ENCODE data around the gene ABAT. TPM values are rescaled to one million over a fixed set of nuclear protein-coding genes. Genes with fewer than 3 reads are reported as not detected.

Gene ABAT
- polyA plus RNA-seq (ENCODE audit: insufficient read depth in 1 of 5, insufficient read length in 5 of 5, low replicate concordance in 1 of 5), result 10 to 100 TPM; 35.0 to 41.4 (median 35.4) TPM
- long read RNA-seq, donor 1, full-length matches to known transcripts, result 4 of 4 reads
- long read RNA-seq, donor 1, partial matches to known transcripts, result 0 of 4 reads
- long read RNA-seq, donor 1, other reads (novel, unspliced or antisense), result 0 of 4 reads
- long read RNA-seq, donor 2, full-length matches to known transcripts, result 2 of 2 reads
- long read RNA-seq, donor 2, partial matches to known transcripts, result 0 of 2 reads
- long read RNA-seq, donor 2, other reads (novel, unspliced or antisense), result 0 of 2 reads
- long read RNA-seq, donor 3, full-length matches to known transcripts, result 4 of 9 reads
- long read RNA-seq, donor 3, partial matches to known transcripts, result 5 of 9 reads
- long read RNA-seq, donor 3, other reads (novel, unspliced or antisense), result 0 of 9 reads
- long read RNA-seq, donor 4, partial matches to known transcripts, result 0 of 1 reads
- long read RNA-seq, donor 4, other reads (novel, unspliced or antisense), result 0 of 1 reads
- long read RNA-seq, donor 5, partial matches to known transcripts, result 0 of 3 reads
- long read RNA-seq, donor 5, other reads (novel, unspliced or antisense), result 0 of 3 reads
- long read RNA-seq, donor 6, full-length matches to known transcripts, result 4 of 4 reads
- long read RNA-seq, donor 6, partial matches to known transcripts, result 0 of 4 reads
- long read RNA-seq, donor 6, other reads (novel, unspliced or antisense), result 0 of 4 reads
- long read RNA-seq, donor 7, full-length matches to known transcripts, result 6 of 6 reads
- long read RNA-seq, donor 7, partial matches to known transcripts, result 0 of 6 reads
- long read RNA-seq, donor 7, other reads (novel, unspliced or antisense), result 0 of 6 reads
- long read RNA-seq, donor 8, result 0 reads

DNA sequence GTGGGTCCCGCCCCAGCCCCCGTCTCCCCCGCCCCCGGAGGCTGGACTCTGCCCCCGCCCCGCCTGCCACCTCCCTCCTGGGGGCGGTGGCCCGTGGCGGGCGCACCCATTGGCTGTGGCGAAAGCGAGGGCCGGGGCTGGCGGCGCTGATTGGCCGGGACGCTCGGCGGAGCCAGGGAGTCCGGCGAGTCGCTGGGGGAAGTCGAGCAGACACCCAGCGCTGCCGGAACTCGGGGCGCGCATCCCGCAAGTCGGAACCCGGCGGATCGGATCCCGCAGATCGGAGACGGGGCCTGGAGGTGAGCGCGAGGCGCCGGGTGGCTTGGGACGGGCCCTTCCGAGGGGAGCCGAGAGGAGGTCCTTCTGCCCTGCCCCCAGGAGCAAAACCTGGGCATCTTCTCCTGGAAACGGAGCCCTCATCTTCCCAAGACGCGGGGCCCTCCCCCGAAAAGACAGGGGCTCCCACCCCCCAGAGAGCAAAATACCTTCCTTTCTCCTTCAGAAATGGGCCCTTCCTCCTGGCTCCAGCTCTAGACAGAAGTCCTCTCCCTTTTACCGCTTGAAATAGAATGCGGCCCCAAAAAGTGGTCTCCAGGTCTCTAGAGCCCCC is at the start of gene ABAT:
TSS of gene ABAT (plus strand) at position 205 of the 610 bp plus-strand sequence. CDS start 61,123 bp downstream, outside the sequence.
- DNase-seq, result peak; percentile 76 to 79

DNA sequence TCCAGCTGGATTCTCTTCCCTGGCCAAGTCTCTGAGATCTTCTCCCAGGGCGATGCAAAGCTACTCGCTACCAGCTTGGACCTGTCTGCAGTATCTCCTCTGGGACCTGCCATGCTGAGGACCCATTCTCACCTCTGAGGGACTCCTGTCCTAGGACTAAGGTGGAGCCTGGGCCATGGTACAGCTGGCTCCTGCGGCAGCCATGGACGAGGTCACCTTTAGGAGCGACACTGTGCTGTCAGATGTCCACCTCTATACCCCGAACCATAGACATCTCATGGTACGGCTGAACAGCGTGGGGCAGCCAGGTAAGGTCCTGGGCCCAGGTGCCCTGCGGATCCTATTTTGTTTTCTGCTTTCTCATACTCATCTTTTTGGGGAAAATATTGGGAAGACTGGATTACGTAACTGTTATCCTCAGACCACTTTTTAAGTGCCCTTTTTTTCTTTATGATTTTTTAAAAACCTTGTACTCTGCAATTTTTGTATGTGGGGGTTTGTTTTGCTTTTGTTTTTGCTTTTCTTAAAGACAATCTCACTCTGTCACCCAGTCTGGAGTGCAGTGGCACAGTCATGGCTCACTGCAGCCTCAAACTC is 48.8 kb upstream of the ABAT start:
- no peak for DNase-seq

DNA sequence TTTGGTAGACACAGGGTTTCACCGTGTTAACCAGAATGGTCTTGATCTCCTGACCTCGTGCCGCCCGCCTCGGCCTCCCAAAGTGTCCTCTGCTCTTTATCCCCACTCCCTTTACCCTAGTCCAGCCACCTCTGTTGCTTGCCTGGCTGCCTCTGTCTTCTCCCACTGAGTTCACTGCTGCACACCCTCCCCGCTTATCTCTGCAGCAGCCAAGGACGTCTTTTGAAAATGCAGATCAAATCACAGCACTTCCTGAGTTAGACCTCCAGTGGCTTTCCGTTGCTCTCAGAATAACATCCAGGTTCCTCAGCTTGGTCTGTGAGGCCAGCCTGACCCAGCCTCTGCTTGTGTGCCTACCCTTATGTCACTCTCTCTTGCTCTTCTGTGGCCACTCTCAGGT is 47.5 kb upstream of the ABAT start:
- DNase-seq, result no peak

DNA sequence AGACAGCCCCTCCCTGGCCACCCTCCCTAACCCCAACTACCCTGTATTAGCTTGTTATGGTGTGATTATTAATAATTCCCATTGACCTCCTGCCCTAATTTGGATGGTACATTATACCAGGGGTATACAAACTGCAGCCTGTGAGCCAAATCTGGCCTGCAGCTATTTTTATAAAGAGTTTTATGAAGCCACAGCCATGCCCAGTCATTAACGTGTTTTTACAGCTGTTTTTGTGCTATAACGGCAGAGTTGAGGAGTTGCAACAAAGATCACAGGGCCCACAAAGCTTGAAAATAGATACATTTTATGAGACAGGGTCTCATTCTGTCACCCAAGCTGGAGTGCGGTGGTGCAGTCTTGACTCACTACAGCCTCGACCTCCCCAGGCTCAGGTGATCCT is 47.0 kb upstream of the ABAT start:
- DNase-seq, result no peak

DNA sequence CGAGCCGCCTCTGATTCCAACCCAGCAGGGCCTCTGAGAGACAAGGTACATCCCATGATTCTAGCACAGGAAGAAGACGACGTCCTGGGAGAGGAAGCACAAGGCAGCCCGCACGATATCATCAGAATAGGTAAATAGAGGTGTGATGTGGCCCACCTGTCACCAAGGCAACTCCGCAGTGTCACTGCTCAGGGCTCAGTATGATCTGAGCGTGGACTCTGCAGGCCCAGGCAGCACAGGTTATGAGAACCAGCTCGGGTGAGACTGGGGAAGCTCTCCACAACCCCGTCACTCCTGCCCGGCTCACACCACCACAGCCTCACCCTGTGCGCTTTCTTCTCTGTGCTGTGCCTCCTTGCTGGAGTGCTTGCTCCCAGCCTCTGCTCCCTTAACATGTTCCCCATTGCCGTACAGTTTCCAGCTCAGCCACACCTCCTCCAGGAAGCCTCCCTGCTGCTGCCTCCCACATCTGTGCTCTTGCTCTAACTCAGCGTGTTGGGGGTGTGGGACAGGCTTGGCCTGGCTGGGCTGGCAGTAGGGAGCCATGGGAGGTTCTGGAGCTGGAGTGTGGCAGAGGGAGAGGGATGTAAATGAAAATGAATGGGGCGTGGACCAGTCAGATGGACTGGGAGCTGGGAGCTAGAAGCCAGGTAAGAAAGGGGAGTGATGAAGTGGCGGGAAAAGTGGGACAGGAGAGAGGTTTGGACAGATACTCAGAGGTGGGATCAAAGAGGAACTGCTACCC is 45.3 kb upstream of the ABAT start:
- no peak for DNase-seq

DNA sequence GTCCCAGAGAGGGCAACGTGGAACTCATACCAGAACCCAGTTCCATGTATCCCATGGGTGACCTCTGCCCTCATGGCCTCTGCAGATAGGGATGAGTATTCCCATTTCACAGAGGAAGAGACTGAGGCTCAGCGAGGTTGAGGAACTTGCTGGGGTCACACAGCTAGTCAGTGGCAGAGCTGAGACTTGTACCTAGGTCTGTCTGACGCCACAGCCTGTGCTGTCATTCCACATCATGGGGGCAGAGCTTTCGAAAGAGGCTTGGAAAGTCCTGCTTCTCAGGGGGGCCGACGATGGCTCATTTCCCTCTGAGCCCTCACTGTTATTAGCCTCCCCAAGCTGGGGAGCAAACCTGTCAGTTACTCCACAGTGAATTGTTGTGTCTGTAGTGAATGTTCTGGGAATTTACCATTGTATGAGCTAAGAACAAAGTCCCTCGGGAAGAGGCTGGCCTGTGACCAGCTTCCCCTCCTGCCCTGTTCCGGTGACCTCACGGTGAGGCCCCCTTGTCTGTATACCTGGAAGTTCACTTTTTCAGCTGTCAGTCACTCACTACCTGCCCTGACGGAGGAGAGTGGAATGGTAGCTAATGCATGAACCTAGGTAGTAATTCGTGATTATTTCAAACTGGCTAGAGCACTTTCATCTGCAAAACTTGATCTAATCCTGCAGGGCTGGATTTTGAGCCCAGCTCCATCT is 44.0 kb upstream of the ABAT start:
- no peak for DNase-seq

DNA sequence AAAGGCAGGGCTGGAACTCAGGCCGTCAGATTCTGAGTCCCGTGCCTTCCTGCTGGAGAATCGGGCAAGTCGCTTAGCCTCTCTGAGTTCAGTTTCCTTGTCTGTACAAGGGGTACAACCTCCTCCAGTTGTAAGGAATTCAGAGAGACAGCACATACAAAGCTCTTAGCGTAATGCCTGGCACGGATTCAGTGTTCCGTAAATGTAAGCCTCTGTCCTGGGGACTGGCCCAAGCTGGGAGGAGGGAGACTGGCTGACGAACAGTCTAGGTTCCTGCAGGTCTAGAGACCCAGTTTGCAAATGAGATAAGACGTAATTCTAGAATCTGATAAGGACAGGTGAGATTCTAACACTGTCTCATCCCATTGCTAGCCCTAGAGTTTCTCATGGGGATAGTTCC is 43.0 kb upstream of the ABAT start:
- DNase-seq, result no peak

DNA sequence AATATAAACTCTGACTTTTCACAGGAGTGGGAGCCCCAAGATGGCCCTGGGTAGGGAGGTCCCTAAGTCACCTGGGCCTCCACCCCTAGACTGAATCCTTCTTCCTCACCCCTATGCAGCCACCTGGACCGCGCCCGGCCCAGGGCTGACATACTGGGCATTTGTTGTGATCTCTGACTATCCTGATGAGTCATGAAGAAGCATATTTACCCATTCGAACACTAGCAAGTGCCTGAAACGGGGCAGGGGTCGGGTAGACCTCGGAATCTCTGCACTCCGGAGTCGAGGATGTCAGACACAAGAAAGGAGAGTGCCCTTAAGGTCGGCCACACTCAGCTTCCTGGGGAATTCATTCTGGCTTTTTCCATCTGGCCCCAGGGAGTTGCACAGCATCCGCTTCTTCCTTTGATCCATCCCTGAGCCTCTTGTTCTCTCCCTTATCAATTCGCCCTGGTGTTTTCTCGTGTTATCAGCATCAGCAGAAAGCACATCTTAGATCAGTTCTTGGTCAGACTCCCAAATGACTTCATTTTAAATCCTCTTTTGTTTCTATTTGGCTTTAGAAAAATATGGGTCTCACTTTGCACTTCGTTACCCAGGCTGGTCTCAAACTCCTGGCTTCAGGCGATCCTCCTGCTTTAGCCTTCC is 42.5 kb upstream of the ABAT start:
- no peak for DNase-seq

DNA sequence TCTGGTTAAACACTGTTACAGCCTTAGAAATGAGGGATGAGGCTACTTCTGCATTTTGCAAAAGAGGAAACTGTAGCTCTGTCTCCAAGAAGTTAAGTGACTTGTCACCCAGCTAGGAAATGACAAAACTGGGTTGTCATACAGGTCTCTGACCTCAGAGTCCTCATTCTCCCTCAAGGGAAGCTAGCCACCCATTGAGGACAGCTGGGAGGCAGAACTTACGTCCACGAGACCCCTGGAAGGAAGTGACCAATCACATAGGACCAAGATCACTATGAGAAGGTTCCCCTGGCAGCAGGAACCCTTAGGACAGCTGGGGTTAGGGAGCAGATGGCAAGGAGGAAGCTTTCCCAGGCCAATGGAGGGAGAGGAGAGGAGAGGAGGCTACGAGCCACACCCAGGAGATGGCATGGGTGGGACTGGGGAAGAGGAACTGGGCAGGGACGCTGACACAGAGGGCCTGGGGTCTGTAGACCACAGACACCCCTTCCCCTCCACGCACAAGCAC is 41.7 kb upstream of the ABAT start:
- DNase-seq, result no peak

DNA sequence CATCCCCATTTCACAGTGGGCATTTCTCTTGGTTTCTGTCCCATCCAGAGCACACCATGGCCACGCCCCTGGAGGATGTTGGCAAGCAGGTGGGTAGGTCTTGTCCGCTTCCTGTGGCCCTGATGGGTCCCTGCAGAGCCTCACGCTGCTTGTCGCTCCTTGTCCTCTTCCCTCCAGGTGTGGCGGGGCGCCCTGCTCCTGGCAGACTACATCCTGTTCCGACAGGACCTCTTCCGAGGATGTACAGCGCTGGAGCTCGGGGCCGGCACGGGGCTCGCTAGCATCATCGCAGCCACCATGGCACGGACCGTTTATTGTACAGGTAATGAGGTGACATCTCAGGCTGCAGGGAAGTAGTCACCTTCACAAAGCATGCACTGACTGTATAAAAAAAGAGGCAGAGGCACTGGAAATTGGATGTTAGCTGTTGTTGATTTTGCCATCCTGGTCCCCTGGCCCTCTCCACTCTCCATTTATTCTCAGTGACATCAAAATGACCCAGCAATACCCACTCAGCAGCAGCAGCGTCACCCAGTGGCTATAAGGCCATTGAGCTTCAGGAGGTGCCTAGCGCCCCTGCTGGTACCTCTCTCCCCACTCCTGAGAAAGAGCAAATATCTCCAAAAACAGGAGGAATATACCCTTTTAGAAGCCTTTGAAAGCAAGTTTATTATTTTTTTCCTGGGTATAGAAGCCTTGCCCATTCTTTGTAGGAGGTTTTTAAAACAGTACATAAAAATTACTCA is 39.3 kb upstream of the ABAT start:
- no peak for DNase-seq

DNA sequence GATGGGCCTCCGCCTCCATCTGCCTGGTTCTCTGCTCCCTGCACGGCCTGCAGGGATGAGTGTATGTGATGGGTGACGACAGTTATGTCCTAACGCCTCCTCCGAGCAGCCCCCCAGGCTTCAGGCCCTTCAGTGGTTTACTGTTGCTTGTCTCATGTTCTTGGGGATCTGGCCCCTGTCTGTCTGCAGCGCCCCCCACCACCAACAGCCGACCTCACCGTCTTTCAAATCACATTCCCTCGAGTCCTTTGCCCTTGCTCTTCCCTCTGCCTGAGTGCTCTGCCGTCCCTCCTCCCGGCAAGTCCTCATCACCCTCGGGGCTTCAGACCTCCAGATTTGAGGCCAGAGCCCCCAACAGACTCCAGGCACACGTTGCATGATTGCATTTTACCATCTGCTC is 34.7 kb upstream of the ABAT start:
- DNase-seq, result no peak

DNA sequence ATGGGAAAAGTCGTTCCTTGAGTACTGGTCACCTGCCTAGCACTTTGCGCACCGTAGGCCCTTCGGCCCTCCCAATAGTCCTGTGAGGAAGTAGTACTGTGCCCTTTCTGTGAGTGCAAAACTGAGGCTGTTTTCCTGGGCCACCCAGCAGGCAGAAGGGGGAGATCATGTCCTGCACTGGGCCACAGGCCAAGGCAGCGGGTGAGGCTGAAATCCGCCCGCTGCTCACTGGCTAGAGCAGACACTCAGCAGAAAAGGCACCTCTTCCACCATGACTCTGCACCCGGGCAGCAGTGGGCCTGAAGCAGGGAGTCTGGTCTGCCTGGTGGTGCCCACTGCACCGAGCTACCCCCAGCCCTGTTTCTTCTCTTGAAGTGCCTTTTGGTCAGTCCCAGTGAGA is 32.7 kb upstream of the ABAT start:
- no peak for DNase-seq

DNA sequence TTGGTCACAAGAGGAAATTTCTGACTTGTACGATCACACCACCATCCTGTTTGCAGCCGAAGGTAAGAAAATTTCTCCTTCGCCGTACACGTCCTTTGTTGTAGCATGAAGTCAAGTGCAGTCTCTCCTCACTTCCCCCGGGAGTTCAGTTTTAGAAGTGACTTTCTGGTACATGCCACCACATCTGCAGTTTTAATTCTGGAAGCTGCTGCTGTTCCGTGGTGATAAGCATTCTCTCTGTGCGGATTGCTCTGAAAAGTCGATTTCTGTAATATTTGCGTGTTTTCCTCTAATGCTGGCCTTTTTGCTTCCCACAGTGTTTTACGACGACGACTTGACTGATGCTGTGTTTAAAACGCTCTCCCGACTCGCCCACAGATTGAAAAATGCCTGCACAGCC is 32.3 kb upstream of the ABAT start:
- DNase-seq, result no peak

DNA sequence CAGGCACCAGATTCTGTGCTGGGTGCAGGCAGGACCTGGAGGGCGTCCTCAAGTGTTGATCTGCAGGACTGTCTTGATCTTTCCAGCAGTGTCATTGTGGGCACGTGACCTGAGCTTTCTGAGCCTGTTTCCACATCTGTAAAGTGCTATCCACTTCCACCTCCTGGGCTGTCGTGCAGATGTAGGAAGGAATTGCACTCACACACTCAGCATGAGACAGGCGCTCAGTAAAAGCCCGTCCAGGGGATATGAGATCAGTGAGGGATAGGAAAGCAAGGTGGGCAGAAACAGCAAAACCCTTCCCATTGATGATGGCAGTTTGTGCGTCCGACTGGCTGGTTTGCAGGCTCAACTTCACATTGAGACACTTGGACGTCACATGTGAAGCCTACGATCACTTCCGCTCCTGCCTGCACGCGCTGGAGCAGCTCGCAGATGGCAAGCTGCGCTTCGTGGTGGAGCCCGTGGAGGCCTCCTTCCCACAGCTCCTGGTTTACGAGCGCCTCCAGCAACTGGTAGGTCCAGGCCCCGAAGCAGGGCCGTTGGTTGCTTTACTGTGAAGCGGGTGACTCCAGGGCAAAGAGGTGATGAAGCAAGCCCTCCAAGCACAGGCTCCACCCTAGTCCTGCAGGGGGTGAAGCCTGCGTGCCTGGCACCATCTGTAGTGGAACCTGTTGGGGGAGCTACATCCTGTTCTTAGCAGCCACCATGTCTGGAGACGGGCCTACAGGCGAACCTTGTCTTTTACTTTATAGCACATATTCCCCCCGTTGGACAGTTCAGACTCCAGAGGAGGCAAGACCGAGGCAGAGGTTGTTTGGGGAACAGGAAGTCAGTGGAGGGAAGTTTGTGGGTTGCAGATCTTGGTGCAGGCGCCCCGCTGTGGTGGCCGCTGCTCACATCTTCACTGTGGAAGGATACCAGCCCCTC is 29.9 kb upstream of the ABAT start:
- DNase-seq, result no peak

DNA sequence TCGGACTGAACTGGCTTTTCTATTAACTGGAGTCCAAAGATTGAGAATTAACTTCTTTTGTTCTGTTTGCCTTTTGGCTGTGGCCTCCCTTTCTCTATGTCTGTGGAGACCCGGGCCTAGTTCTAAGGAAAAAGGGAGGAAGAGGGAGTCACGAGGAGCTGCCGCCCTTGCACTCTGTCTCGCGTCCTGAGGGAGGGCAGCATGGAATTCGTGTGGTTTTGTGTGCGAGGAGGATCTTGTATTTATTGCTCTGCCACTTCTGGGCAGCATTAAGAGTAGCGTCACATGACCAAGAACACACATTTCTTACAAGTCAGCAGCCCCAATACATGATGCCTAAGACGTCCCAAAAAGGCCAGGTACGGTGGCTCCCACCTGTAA is 29.3 kb upstream of the ABAT start:
- DNase-seq, result no peak

DNA sequence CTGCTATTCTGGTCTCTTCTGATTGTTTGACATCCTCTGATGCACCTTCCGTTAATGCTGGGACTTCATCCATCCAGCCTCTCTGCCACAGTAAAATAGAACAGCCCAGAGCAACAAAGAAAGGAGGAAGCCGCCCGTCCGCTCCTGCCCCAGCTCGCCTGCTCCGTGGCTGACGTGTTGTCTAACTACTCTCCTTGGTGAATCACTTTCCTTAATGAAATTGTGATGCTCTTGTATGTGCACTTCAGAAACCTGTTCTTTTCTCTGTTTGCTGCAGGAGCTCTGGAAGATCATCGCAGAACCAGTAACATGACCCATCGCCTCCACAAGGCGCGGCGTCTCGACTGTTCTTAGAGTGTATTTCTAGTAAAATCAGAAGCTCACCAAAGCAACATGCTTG is 28.6 kb upstream of the ABAT start:
- no peak for DNase-seq

DNA sequence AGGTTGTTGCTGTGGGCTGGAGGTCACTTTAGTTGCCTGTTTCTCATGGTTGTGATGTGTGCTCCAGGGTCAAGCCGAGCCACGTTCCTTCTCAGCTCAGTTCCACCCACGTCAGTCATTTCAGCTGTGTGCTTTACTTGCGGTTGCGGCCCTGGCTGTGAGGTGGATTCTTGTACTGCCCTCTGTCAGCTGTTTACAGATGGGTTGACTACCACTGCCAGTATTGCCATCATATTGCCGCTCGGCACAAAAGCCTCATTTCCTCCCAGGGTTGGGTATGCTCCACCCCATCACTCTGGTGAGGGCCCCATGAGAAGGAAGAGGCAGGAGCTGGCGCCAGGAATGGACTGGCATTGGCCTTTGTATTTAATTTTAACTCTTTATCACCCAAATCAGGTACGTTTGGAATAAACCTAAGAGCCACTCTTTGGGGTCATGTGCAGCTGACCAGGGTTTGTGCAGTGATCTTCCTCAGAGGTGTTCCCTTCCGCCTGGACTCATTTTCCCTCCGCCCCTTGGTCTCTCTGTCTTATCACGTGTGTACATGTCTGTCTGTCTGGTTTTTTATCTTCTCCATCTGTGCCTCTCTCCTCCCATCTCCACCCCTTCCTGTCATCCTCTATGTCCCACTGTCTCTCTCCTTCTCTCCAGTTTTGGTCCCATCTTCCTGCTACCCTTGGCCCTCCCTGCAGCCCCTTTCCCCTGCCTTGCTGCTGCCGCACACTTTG is 27.9 kb upstream of the ABAT start:
- DNase-seq, result no peak

Measured in right lung (tissue), 10 donors.